Placental epithelial cell (primary cell): ENCODE data around the gene ANXA9. TPM values are rescaled to one million over a fixed set of nuclear protein-coding genes. Genes with fewer than 3 reads are reported as not detected.

ENCODE experiments used
- small RNA-seq: library from RNA; depleted of rRNA; stranded (forward); fragments of <200 nt; gene quantifications from one replicate; pipeline ENCODE3, GENCODE V24; 2012
- total RNA-seq: library from RNA; depleted of rRNA; stranded (reverse); fragments of >200 nt; gene quantifications from 2 replicates; pipeline ENCODE4 v1.2.3, GENCODE V29; 2012

The ANXA9 gene, protein sequence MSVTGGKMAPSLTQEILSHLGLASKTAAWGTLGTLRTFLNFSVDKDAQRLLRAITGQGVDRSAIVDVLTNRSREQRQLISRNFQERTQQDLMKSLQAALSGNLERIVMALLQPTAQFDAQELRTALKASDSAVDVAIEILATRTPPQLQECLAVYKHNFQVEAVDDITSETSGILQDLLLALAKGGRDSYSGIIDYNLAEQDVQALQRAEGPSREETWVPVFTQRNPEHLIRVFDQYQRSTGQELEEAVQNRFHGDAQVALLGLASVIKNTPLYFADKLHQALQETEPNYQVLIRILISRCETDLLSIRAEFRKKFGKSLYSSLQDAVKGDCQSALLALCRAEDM
- 0.39 and 2.0 TPM in 2 replicates for total RNA-seq

DNA sequence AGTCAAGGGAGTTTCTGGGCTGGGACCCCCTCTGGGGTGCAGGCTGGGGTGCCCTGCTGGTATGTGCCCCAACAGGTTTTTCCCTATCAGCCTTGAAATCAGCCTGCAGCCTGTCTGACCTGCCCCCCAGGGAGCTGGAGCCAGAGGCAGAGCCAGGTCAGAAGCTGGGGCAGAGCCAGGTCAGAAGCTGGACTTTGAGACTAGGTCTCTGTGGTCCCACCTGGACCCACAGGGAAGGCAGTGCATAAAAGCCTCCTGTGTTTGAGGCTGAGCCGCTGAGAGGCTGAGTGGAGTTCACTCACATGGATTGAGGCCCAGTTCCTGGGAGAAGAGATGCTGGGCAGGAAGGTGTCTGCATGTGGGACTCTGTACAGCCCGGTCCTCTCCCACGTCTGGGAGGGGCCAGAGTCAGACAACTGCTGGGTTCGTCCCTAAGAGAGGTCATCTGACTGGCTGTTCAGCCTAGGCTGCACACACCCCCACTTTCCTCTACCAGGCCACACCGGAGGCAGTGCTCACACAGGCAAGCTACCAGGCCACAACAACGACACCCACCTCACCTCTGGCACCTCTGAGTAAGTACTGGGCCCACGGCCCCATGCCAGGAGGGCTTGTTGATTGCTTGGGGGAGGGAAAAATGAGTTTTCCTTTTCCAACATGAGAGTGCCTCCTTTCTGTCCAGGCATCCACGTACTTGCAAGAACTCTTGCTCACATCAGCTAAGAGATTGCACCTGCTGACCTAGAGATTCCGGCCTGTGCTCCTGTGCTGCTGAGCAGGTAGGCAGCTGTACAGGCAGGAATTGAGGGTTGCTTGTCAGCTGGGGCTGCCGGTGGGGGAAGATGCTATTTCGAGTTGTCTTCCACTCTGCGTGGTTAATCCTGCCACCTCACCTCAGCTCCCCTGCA is at the start of gene ANXA9:
Gene ANXA9, plus strand, starts transcription at position 488 of the 908 bp plus-strand sequence. CDS start 814 bp downstream, outside the sequence.

DNA sequence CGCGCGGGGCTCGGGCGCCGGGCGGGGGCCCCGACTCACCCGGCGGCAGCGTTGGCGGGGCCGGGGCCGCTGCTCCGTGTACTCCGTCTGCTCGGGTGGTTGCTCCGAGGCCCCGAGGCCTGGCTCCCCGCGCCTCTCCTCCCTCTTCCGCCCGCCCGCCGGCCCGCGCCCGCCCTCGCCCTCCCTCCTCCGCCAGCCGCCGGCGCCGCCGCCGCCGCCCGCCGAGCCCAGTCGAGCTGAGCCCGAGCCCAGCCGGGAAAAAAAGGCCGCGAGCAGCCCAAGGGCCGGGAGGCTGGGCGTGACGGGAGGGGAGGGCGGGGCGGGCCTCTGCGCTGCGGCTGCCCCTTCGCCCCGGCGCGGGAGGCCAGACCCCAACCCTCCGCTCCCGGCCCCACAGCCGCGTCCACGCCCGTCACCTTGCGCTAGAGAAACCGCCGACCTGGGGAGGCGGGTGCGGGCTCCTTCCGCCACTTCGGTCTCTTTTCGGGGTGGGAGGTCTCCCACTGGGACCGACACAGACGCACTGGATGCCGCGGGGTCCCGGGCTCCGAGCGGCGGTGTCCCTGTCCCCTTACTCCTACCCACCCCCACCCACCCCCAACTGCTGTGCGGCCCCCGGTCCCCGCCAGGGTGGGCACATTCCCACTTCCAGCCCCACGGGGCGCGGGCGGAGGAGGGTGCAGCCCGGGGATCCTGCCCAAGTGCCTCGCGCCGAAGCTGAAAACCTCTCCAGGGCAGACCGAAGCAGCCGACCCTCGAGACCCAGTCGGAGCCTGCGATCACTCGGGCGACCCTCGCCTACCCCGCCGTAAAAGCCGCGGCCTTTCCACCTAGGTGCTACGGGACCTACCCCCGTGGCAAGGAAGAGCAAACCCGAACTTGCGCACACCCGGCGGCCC is 7.3 kb upstream of the ANXA9 start, which contains the start of gene CERS2:
Gene CERS2, minus strand, starts transcription at position 256 of the 899 bp plus-strand sequence. CDS start 5,745 bp downstream, outside the sequence.

DNA sequence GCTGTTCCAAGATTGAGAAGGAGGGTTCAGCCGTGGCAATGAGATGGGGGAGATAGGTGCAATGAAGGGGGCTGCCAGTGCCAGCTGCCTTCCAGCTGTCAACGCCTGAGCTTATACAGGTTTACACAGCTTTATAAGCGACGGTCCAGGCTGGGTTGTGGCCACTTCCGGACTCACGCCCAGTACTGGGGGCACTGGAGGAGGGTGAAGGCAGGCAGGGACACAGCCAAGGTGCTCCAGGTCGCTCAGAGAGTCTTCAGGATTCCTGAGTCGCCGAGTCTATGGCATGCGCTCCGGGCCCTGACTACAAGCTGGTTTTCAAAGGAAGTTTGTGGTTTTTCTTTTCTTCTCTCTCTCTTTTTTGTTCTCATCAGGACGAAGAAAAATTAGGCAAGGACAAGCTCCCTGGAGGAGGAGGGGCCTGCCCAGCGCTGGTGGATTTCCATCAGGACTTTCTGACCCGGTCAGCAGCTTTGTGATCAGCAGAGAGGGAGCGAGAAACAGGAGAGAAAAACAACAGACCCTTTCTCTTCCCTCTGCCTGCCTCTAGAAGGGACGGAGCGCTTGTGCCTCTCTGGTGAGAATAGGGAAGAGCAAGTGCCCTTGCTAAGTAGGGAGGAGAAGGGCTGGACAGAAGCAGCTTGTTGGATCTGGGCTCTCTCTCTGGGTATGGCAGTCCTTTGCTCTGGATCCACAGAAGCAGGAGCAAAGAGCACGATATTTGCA is 24.4 kb downstream of the ANXA9 start, which contains the start of gene MINDY1:
Gene MINDY1, minus strand, starts transcription at position 576 of the 726 bp plus-strand sequence. CDS start 4,285 bp downstream, outside the sequence.

DNA sequence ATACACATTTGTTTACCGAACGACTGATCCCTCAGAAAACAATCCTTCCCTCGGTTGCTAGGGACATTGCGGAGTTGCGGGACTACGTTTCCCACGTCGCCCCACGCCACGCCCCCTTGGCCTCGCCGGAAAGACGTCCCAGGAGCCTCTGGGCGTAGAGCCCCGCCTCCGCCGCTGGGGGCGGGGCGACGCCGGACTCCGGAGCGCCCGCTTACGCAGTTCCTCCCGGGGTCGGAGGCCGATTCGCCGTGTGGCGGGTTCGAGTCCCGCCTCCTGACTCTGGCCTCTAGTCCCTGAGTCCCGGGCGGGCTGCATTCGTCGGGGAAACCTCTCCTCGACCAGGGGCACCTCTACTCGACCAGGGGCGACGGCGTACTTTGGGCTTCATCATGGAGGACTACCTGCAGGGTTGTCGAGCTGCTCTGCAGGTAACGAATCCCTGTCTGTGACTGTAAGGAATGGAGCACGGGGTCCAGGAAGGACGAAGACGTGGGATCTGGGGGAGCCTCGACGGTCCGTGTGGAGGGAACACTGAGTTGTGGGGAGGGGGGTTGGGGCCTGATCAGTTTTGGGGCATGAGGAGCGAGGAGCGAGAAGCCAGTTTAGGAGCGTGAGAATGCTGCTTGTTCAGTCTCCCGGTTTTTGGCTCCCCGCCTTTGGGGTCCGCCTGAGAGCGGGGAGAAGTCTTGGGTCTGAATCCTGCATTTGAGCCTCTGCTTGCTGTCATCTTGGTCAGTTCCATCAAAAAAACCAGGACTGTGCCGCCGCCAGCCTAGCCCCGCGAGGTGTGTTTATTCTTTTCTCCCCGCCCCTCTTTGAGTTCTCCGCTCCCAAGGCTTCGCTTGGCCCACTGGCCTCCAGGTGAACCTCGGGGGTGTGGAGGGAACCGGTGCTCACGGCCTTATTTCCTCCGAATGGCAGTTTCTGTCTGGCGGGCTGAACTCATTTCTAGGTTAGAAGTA is 26.4 kb downstream of the ANXA9 start, which contains the start of gene PRUNE1:
Gene PRUNE1, plus strand, starts transcription at position 206 of the 962 bp plus-strand sequence. Its CDS starts 184 bp downstream, at position 390.

GRCh38 chr1:151036356-151036755 is 54.3 kb downstream of the ANXA9 start, which contains the start of gene BNIPL:
TSS of gene BNIPL (plus strand) at chr1:151036586. CDS start at chr1:151036726, 140 bp downstream.

Small RNA genes lying within 50 kb of the gene (small RNA-seq; reads per million reads assigned to genes)
- gene RNU6-884P: 0.32 reads per million, percentile 8 among the genes with 10 or more reads in this experiment

Other genes with a start within 250 kb of the ANXA9 start
- gene CTSS, start 216.5 kb upstream of the ANXA9 start, total RNA-seq: 0.65 and 1.2 TPM in 2 replicates
- gene CTSK, start 174.0 kb upstream of the ANXA9 start, total RNA-seq: 0.76 and 2.7 TPM in 2 replicates
- 34.6 and 42.4 TPM in 2 replicates for gene ARNT, start 105.7 kb upstream of the ANXA9 start, total RNA-seq
- gene CTXND2, start 95.2 kb upstream of the ANXA9 start, total RNA-seq: not detected in 2 replicates
- 45.4 and 57.7 TPM in 2 replicates for gene SETDB1, start 55.9 kb upstream of the ANXA9 start, total RNA-seq
- gene CERS2, start 7.5 kb upstream of the ANXA9 start, total RNA-seq: 59.7 and 79.5 TPM in 2 replicates
- 10.6 and 11.0 TPM in 2 replicates for gene MINDY1, start 24.6 kb downstream of the ANXA9 start, total RNA-seq
- 14.9 and 16.5 TPM in 2 replicates for gene PRUNE1, start 26.2 kb downstream of the ANXA9 start, total RNA-seq
- 66.4 and 157 TPM in 2 replicates for gene BNIPL, start 54.3 kb downstream of the ANXA9 start, total RNA-seq
- gene C1orf56, start 65.5 kb downstream of the ANXA9 start, total RNA-seq: 3.1 and 3.9 TPM in 2 replicates
- gene CDC42SE1, start 77.3 kb downstream of the ANXA9 start, total RNA-seq: 95.4 and 112 TPM in 2 replicates
- gene MLLT11, start 78.1 kb downstream of the ANXA9 start, total RNA-seq: 8.0 and 9.8 TPM in 2 replicates
- gene GABPB2, start 88.5 kb downstream of the ANXA9 start, total RNA-seq: 7.6 and 11.4 TPM in 2 replicates
- 7.6 and 20.8 TPM in 2 replicates for gene SEMA6C, start 164.3 kb downstream of the ANXA9 start, total RNA-seq
- gene TNFAIP8L2, start 174.4 kb downstream of the ANXA9 start, total RNA-seq: not detected in 2 replicates
- gene LYSMD1, start 183.6 kb downstream of the ANXA9 start, total RNA-seq: 11.0 and 16.1 TPM in 2 replicates
- 29.1 and 41.6 TPM in 2 replicates for gene SCNM1, start 183.9 kb downstream of the ANXA9 start, total RNA-seq
- not detected in 2 replicates for gene TMOD4, start 193.7 kb downstream of the ANXA9 start, total RNA-seq
- gene VPS72, start 207.9 kb downstream of the ANXA9 start, total RNA-seq: 40.4 and 51.0 TPM in 2 replicates
- 97.0 and 110 TPM in 2 replicates for gene PIP5K1A, start 216.3 kb downstream of the ANXA9 start, total RNA-seq